NB4 (cell line): Measurements from ENCODE around the gene SLC25A4.

Experiments
- MYC ChIP-seq: IDR thresholded peaks from 2 replicates; pipeline ENCODE4 v1.6.1; 2011; ENCODE audit warnings: low read depth, low read length
- POLR2A ChIP-seq: IDR thresholded peaks from 2 replicates; pipeline ENCODE4 v1.6.1; 2011; ENCODE audit warnings: mild to moderate bottlenecking; ENCODE audit not compliant: insufficient read length; ENCODE audit errors: extremely low read depth

GRCh38 chr4:185110375-185110823 is 32.7 kb upstream of the SLC25A4 start:
- no peak for TF ChIP-seq POLR2A
- TF ChIP-seq MYC: no peak
